ENCODE results near the gene SELENOO. TPM values are rescaled to one million over a fixed set of nuclear protein-coding genes. Genes with fewer than 3 reads are reported as not detected.
A peak's percentile ranks its signal among the peaks of the same experiment; 100 is the strongest.

Gene SELENOO
- total RNA-seq, 1 experiment from 2014 or later, result 19.0 TPM

DNA sequence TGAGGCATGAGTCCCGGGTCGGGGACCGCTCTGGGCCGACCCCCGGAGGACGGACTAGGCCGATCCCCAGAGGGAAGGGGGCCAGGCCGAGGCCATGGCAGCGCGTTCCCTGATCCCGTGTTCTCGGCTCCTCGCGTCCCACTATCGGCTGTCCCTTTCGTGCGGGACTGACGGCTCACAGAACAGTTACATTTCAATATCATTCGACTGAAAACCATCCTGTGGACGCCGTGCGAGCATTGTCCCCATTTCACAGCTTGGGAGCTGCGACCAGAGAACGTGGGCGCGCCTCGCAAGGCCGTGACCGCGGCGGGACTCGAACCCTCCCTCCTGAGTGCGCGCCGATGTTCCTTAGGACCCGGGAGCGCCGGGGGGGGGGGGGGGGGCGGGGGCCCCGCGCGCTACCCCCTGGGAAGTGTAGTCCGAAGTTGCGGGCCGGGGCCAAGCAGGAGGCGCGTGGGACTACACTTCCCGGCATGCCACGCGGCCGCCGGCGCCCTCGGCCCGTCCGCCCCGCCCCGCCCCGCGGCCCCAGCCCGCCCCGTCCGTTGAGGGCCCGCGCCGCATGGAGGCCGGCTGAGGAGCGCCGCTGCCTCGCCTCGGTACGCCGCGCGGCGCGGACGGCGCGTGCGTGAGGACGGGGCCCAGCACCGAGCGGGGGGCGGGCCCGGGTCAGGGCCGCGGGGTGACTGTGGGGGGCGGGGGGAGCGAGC is 15.3 kb upstream of the SELENOO start, which contains the start of gene TRABD:
Gene TRABD (plus strand): TSS at position 539 of the 713 bp plus-strand sequence. CDS start 7,148 bp downstream, outside the sequence.
- no peaks in the 10 kb centered on the region; the same call in none of the 2 replicates for H3K27me3 Mint-ChIP-seq (ENCODE audit: low read depth)
- Histone ChIP-seq H3K23me2 (ENCODE audit: insufficient read length, low read depth, low read length, poor library complexity, severe bottlenecking) (peaks cover 17% of the 10 kb centered on the region), H3K4ac (ENCODE audit: low read depth, low read length) (no peak within 1 kb of the TSS), H2BK5ac (ENCODE audit: insufficient read length, low read length) (no peak within 1 kb of the TSS), H4K20me1 (ENCODE audit: control insufficient read depth, insufficient read depth, insufficient read length) (no peaks in the 10 kb centered on the region), H4K91ac (ENCODE audit: insufficient read length, low read depth, low read length) (no peak within 1 kb of the TSS), H3K79me1 (ENCODE audit: insufficient read depth, low read depth, low read length, poor library complexity, severe bottlenecking) (no peaks in the 10 kb centered on the region), H3K4me2 (ENCODE audit: insufficient read depth, insufficient read length, low read length) (peak within 1 kb of the TSS; percentile 93), H3K18ac (ENCODE audit: insufficient read length, low read depth, low read length) (peak within 1 kb of the TSS; percentile 64), H3K79me2 (ENCODE audit: insufficient read depth, low read length) (peaks cover 5% of the 10 kb centered on the region; the same call in 1 of the 2 replicates), H2BK120ac (ENCODE audit: low read depth, low read length, poor library complexity, severe bottlenecking) (no peak within 1 kb of the TSS), H2AK5ac (ENCODE audit: insufficient read length, low read length) (no peak within 1 kb of the TSS), H4K5ac (ENCODE audit: insufficient read length, low read depth, low read length) (no peak within 1 kb of the TSS), H2AFZ (ENCODE audit: low read length) (no peak within 1 kb of the TSS), H3K27ac (ENCODE audit: insufficient read length, low read depth, low read length) (no peak within 1 kb of the TSS), H3K23ac (ENCODE audit: insufficient read length, low read depth, low read length) (no peak within 1 kb of the TSS), H3K4me1 (ENCODE audit: insufficient read depth, low read length) (no peaks in the 10 kb centered on the region), H2BK12ac (ENCODE audit: insufficient read length, low read depth, low read length) (no peak within 1 kb of the TSS), H3K9ac (ENCODE audit: extremely low read depth, insufficient read length, low read length) (no peak within 1 kb of the TSS), H3K9me3 (ENCODE audit: control insufficient read depth, low read depth, low read length) (no peaks in the 10 kb centered on the region), H2BK15ac (ENCODE audit: low read depth, low read length) (no peak within 1 kb of the TSS), H3T11ph (ENCODE audit: low read length) (no peak within 1 kb of the TSS), H3K14ac (ENCODE audit: insufficient read depth, low read length) (peak within 1 kb of the TSS; percentile 80), H2BK20ac (ENCODE audit: low read depth, low read length, poor library complexity, severe bottlenecking) (no peak within 1 kb of the TSS), H3K27me3 (ENCODE audit: insufficient read depth, low read length) (no peaks in the 10 kb centered on the region), H4K8ac (replicated peaks; ENCODE audit: insufficient read length, low read depth, low read length) (no peak within 1 kb of the TSS), H3K56ac (ENCODE audit: insufficient read length, low read depth, low read length) (no peak within 1 kb of the TSS)
- TF ChIP-seq, protein P1, sequence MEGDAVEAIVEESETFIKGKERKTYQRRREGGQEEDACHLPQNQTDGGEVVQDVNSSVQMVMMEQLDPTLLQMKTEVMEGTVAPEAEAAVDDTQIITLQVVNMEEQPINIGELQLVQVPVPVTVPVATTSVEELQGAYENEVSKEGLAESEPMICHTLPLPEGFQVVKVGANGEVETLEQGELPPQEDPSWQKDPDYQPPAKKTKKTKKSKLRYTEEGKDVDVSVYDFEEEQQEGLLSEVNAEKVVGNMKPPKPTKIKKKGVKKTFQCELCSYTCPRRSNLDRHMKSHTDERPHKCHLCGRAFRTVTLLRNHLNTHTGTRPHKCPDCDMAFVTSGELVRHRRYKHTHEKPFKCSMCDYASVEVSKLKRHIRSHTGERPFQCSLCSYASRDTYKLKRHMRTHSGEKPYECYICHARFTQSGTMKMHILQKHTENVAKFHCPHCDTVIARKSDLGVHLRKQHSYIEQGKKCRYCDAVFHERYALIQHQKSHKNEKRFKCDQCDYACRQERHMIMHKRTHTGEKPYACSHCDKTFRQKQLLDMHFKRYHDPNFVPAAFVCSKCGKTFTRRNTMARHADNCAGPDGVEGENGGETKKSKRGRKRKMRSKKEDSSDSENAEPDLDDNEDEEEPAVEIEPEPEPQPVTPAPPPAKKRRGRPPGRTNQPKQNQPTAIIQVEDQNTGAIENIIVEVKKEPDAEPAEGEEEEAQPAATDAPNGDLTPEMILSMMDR (conservative IDR thresholded peaks at IDR 0.05), result no peak
- peak within 1 kb of the TSS; percentile 85 to 91 for H3K4me3 Mint-ChIP-seq
- DNase-seq, result peak; percentile 91
- peaks cover 10 to 18% of the 10 kb centered on the region in 2 experiments for H3K4me1 Mint-ChIP-seq
- H3K36me3 Mint-ChIP-seq (ENCODE audit: insufficient read depth in 1 of 3, low read depth in 3 of 3), result peaks cover 0 to 2% (median 0%) of the 10 kb centered on the region in 3 experiments; a peak in 1 of 7 replicates
- no peaks in the 10 kb centered on the region for H3K9me3 Mint-ChIP-seq
- no CpG with 5 or more reads among the region's 90 CpGs for WGBS (ENCODE audit: extremely low coverage, insufficient read length, low lambda C conversion rate)
- peak within 1 kb of the TSS in 1 of 3 experiments; percentile 9; a peak in 1 of 7 replicates for H3K27ac Mint-ChIP-seq

Measured in H9 (cell line).